HG02642 (cell line): ENCODE measurements around the gene ITM2C.

ENCODE experiments used
- ATAC-seq: cut with Tn5 transposase; IDR thresholded peaks from one replicate; pipeline ENCODE4 v1.9.1; 2021; ENCODE audit warnings: mild to moderate bottlenecking; ENCODE audit not compliant: unreplicated experiment, poor library complexity

The ITM2C gene

GRCh38 chr2:230903231-230904150 is 38.7 kb downstream of the ITM2C start:
- no peak for ATAC-seq

DNA sequence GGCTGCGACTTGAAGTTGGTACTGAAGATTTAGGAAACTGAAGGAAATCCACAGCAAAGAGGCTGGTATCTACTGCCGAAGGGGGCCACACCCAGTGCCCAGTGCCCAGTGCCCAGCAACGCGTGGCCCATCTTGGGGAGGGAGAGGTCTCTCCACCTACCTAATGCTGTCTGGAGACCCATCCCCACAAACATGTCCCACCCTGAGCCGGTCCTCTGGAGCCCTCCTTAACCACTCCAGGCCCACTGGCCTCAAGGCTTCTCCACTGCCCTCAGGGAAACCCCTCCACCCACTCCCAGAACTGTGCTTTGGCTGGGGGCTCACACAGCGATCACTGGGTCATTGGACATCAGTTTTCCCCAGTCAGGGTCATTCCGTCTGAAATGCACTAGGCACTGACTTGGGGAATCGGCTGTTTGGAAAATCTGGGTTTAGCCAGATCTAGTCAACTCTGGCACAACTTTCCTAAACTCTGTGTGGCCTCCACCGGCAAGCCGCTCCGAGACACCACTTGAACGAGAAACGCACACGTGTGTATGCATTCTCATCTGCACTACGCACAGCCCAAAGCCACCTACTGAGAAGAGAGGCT is 40.2 kb downstream of the ITM2C start:
- ATAC-seq = no peak

DNA sequence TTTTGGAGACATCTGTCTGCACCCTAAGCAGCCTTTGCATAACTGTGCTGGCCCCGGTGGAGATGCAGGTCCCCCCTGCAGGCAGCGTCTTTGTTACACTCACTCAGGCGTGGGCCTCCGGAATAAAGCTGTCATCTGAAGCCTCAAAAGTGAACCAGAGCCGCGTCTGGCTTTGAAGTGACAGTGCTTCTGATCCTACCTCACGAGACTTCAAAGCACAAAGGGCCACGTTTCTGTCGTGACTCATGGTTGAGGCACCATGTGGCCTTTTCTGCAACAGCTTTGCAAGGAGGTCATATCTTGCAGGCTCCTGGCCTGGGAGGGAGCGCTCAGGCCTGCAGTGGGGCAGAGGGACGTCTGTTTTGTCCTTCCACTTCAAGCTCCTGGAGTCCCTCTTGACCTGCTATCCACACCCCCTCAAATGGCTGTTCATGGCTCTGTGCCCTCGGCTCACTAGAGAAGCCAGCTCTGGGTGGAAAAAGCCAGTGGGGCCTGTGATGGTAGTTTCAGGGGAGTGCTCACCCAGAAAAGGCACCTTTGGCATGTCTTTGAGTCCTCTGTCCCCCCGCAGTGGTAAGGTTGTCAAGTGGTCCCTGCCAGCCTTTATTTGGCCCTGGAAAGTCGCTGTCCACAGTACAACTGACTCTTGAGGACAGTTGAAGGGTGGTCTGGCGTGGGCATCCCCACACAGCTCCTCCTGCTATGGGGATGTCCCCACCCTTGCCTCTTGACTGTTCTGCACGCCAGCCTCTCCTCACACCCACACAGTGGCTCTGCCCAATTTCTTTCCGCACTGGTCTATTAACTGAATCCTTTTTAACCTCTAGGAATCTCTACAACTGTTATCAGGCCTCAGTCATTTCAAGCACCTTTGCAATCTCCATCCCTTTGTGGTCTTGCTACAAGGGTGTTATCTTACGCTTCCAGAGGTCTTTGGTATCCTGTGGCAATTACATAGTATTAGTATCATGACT is 41.0 kb downstream of the ITM2C start:
- no peak for ATAC-seq

GRCh38 chr2:230906471-230907230 is 41.9 kb downstream of the ITM2C start:
- no peak for ATAC-seq

- ATAC-seq = no peak
Observed at GRCh38 chr2:230907361-230908091, 42.8 kb downstream of the ITM2C start.

DNA sequence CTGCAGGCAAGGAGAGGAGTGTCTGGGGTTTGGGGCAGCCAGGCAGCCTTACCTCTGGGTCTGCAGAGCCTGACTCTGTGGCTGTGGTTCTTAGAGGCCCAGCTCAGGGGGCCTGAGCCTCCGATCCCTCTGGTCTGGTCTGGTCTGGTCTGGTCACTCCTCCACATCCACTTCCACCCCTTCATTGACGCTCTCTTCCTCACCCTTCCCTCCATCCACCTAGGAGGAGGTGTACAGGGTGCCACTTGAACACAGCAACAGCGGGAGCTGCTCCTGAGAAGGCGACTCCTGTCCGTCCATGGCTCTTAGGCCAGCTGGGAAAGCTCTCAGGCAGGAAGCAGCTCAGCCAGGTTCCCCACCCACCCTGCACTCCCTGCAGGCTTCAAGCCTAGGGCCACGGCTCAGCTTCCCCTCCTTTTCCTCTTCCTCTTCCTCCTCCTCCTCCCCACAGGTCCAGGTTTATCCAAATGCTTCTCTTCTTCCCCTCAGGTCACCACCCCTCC is 43.4 kb downstream of the ITM2C start:
- ATAC-seq = no peak

GRCh38 chr2:230908595-230909191 is 44.0 kb downstream of the ITM2C start:
- ATAC-seq = no peak

GRCh38 chr2:230909841-230910545 is 45.3 kb downstream of the ITM2C start:
- no peak for ATAC-seq

DNA sequence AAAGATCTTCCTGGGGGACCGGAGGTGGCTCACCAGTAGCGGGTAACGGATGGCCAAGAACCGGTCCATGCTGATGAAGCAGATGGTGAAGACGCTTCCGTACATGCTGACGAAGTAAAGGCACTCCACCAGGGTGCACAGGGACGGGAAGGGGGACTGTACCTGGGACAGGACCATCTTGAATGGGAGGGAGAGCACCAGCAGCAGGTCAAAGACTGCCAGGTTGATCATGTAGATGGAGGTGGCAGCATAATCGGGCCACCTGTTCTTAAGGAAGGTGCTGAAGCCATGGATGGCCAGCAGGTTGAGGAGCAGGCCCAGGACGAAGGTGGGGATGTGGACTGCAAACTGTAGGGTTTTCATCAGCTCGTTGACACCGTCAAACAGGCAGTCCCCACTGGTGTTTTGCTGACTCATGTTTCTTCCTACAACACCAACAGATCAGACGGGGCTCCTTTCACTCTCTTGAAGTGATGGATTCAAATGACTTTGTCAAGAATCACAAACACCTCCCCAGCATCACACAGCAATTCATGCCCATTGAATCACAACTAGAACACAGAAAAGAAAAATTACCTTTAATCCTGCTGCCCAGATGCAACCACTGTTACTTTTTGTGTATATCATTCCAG is 45.9 kb downstream of the ITM2C start:
- no peak for ATAC-seq

DNA sequence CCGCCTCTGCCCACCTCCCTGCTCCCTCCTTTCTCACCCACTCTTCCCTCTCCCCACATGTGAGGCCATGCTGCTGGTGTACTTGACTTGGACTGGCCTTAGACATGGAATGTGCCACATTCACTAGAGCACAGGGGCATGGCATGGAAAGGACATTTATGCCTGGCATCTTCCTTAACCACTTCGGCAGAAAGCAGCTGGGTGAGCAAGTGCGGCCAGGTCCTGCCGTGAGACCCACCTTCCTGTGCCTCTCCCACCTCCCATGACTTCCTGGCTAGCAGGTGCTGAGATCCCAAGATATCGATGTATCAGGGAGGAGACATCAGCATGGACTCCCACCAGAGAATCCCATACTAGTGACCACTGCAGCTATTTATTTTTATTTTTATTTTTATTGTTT is 47.3 kb downstream of the ITM2C start:
- no peak for ATAC-seq

DNA sequence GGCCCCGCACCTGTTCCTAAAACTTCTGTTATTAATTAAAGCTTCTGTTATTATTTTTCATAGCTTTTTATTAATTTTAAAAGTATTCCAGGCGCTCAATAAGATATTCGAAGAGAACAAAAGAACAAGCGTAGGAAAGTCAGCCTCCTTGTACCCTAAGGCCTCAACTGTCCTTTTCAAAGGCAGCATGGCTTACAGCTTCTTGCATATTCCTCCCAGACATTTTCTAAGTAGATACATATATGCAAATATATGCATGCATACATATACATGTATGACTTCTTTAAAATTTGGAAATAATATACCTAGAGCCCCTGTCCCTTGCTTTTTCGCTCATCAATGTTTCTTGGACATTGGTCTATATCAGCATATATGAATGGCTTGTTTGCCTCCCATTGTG is 48.0 kb downstream of the ITM2C start:
- no peak for ATAC-seq

DNA sequence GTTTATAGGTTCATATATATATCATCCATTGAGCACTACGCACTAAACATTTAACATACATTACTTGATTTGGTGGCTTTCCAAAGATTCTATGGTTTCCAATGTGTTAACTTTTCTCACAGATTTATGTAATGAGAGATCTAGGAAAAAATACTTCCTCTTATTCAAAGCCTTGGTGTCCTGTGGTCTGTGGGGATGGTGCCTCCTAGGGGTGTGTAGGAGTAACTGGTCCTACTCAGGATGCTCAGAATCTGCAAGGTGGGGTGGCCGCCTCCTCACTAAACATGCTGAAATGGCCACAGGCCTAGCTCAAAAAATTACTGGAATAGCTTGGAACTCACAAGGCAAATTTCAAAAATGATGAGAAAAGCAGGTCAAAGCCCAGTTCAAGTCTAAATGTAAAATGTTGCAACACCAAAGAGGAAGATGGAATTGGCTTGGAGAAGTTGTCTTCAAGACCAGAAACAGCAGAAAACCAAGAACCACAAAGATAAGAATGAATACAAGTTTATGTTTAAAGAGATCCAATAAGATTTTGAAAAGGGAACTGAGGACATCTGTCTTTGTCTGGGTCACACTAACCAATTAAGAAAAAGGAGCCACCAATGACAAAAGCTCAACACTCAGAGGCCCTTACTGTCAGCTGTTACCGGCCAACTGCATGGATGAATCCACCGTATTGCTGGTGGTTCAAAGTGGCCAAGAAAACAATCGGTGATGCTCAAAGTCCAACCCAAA is 48.8 kb downstream of the ITM2C start:
- peak; percentile 51 for ATAC-seq

- ATAC-seq = no peak
Observed at GRCh38 chr2:230914886-230915285, 50.1 kb downstream of the ITM2C start.

- no peak for ATAC-seq
Observed at GRCh38 chr2:230915319-230915718, 50.6 kb downstream of the ITM2C start.

DNA sequence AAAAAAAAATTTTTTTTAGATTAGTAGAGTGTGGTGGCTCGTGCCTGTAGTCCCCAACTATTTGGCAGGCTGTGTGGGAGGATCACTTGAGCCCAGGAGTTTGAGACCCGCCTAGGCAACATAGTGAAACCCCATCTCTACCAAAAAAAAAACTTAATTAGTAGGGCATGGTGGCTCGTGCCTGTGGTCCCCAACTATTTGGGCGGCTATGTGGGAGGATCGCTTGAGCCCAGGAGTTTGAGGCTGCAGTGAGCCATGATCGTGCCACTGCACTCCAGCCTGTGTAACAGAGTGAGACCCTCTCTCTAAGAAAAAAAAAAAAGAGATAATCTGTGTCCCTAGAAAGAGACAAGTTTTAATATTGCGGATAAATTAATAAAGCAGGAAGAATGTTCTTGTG is 51.5 kb downstream of the ITM2C start:
- ATAC-seq = no peak

DNA sequence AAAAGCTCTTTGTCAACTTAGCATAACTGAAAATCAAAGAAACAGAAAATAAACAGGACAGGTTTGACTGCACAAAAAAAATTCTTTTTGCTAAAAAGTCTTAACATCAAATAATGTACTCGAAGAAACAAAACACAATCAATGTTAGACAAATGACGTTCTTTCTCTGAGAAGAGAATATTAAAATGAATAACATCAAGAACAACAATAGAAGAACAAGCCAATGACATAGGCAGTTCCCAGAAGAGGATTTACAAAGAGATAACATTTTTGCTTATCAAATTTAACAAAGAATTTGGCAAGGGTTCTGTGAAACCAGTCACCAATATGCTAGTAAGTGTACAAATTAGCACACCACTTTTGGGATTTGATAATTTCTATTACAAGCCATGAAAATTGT is 54.5 kb downstream of the ITM2C start:
- ATAC-seq = no peak

GRCh38 chr2:230919681-230920080 is 54.9 kb downstream of the ITM2C start:
- no peak for ATAC-seq
